Suprapubic skin (tissue), 4 donors: ENCODE measurements around the gene AMDHD2. TPM values are rescaled to one million over a fixed set of nuclear protein-coding genes. Genes with fewer than 3 reads are reported as not detected.

ENCODE experiments used
- DNase-seq, 2 donors: peaks; one replicate each; pipeline ENCODE4 v3.0.0-alpha.2; 2019; ENCODE audit warnings: low spot score in 2 of 2
- H3K27ac ChIP-seq: fragments of 200-600 bp; sonication (generic); one replicate; pipeline ENCODE4 v1.5.1; 2019
- H3K27me3 ChIP-seq: fragments of 200-600 bp; sonication (generic); one replicate; pipeline ENCODE4 v1.5.1; 2019
- H3K36me3 ChIP-seq: fragments of 200-600 bp; sonication (generic); one replicate; pipeline ENCODE4 v1.5.1; 2019
- H3K4me1 ChIP-seq: fragments of 200-600 bp; sonication (generic); one replicate; pipeline ENCODE4 v1.5.1; 2019
- H3K4me3 ChIP-seq: fragments of 200-600 bp; sonication (generic); one replicate; pipeline ENCODE4 v1.5.1; 2019; ENCODE audit warnings: mild to moderate bottlenecking
- H3K9me3 ChIP-seq: fragments of 200-600 bp; sonication (generic); one replicate; pipeline ENCODE4 v1.5.1; 2019
- EP300 ChIP-seq: sonication (generic); formaldehyde crosslinking; IDR thresholded peaks from one replicate; pipeline ENCODE4 v1.6.1; 2017; ENCODE audit warnings: antibody characterized with exemption
- POLR2A ChIP-seq, 2 donors: fragments of 450-650 bp; IDR thresholded peaks; one replicate each; pipeline ENCODE4 v1.6.1; 2017; ENCODE audit warnings: antibody characterized with exemption in 2 of 2, mild to moderate bottlenecking in 2 of 2, moderate library complexity in 2 of 2
- POLR2AphosphoS5 ChIP-seq, 3 donors: sonication (generic); formaldehyde crosslinking; IDR thresholded peaks; one replicate each; pipeline ENCODE4 v1.6.1; 2017; ENCODE audit warnings: antibody characterized with exemption in 3 of 3
- WGBS: methylation state at CpG from one replicate; pipeline ENCODE4 v1.1.5; 2018; 5-methylcytosine and 5-hydroxymethylcytosine counted together
- total RNA-seq, 4 donors: library from RNA; depleted of rRNA; stranded (reverse); fragments of >200 nt; gene quantifications; one replicate each; pipeline ENCODE4 v1.1.0, GENCODE V29; 2016
- TF ChIP-seq, protein P1 (sequence below), 2 donors: fragments of 200-600 bp in 1 of 2; fragments of 450-650 bp in 1 of 2; sonication (generic) in 1 of 2; IDR thresholded peaks; one replicate each; pipeline ENCODE4 v1.5.1; 2016 to 2019; ENCODE audit warnings: antibody characterized with exemption in 2 of 2, mild to moderate bottlenecking in 1 of 2, moderate library complexity in 1 of 2

The AMDHD2 gene
- total RNA-seq, 4 donors from 2014 or later: 27.0 to 42.7 (median 38.0) TPM

DNA sequence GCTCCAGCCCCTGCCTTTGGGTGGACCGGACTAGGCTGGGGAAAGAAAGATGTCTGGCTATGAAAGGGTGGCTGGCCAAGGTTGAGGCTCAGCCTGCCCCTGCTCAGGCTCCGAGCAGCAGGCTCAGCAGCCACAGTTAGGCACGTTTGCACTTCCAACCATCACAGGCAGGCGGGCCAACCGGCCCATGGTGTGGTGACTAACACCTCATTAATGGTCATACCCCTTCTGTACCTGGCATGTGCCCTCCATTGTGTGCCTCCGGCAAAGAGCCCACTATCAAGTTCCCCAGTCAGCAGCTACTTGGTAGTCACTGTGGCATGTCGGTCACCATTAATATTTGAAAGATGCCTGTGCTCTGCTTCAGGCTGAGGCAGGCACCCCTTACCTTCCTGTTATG lies 38.5 kb upstream of the AMDHD2 start:
- 70% methylated on average over 6 of the region's 7 CpGs for WGBS
- no peak overlapping the region for H3K27ac ChIP-seq
- H3K36me3 ChIP-seq: no peaks in the 10 kb centered on the region
- no peaks in the 10 kb centered on the region for H3K27me3 ChIP-seq
- no peak for TF ChIP-seq POLR2AphosphoS5 (IDR thresholded peaks at IDR 0.05)
- no peak for TF ChIP-seq POLR2A (IDR thresholded peaks at IDR 0.05)
- TF ChIP-seq, protein P1, sequence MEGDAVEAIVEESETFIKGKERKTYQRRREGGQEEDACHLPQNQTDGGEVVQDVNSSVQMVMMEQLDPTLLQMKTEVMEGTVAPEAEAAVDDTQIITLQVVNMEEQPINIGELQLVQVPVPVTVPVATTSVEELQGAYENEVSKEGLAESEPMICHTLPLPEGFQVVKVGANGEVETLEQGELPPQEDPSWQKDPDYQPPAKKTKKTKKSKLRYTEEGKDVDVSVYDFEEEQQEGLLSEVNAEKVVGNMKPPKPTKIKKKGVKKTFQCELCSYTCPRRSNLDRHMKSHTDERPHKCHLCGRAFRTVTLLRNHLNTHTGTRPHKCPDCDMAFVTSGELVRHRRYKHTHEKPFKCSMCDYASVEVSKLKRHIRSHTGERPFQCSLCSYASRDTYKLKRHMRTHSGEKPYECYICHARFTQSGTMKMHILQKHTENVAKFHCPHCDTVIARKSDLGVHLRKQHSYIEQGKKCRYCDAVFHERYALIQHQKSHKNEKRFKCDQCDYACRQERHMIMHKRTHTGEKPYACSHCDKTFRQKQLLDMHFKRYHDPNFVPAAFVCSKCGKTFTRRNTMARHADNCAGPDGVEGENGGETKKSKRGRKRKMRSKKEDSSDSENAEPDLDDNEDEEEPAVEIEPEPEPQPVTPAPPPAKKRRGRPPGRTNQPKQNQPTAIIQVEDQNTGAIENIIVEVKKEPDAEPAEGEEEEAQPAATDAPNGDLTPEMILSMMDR (IDR thresholded peaks at IDR 0.05): no peak
- no peak for TF ChIP-seq EP300
- no peaks in the 10 kb centered on the region for H3K9me3 ChIP-seq
- peaks cover 50% of the 10 kb centered on the region for H3K4me1 ChIP-seq
- no peak for DNase-seq
- H3K4me3 ChIP-seq: no peak overlapping the region

DNA sequence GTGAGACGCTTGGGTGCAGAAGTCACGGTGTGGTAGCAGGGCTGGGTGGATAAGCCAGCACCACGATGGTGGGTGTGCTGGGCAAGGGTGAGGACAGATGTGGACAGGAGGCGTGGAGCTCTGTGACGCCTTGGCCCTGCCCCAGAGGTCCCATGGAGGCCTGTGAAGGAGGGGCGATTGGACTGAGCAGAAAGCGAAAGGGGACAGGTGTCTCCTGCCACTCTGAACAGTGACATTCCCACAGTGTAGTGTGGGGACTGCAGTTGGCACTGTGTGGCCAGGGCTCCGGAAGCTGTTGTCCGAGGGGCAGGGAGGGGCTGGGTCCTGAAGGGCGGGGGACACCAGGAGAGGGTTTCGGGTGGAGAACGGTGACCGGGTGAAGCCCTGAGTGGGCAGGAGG lies 37.9 kb upstream of the AMDHD2 start:
- Histone ChIP-seq H3K4me1 (peaks cover 55% of the 10 kb centered on the region), H3K4me3 (no peak overlapping the region)

DNA sequence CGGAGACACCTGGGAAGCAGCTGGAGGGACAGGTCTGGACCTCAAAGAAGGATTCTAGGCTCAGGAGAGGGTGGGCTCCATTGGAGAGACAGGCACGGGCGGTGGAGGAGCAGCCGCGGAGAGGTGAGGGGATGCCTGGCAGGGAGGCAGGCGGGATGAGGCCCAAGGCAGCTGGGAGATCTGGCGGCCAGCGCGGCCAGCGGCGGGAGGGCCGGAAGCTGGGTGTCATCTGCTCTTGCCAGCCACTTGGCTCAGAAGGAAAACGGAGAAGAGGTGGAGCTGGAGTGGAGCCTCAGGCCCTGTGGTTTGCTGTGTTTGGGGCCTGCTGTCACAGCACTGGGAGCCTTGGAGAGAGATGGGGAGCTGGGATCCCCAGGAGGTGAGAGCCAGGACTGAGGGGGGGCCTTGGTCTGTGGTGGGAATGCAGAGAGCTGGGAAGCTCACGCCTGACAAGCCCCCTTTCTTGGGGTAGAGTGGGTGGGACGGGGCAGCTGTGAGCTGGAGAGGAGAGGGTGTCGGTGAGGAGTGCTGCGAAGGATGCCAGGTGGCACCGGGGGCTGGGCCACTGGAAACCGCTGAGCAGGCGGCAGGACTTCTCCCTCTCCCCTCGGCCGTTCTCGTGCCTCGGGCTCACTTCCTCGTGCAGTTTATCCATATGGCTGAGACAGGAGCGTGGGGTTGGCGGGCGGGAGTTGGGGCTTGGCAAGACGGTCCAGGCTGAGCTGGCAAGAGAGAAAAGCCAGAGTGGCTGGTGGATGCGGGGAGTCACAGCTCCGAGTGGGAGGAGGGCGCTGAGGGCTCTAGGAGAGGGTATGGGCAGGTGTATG lies 37.2 kb upstream of the AMDHD2 start:
- H3K4me1 ChIP-seq: peaks cover 62% of the 10 kb centered on the region
- WGBS: 31% methylated on average over 32 of the region's 32 CpGs

More for the DNA sequence above, 37.9 kb upstream of the AMDHD2 start:
- TF ChIP-seq, protein P1 (IDR thresholded peaks at IDR 0.05): no peak
- TF ChIP-seq EP300: no peak
- H3K36me3 ChIP-seq: no peaks in the 10 kb centered on the region
- H3K9me3 ChIP-seq: no peaks in the 10 kb centered on the region
- no peaks in the 10 kb centered on the region for H3K27me3 ChIP-seq
- H3K27ac ChIP-seq: peak overlapping the region; percentile 67
- 70% methylated on average over 13 of the region's 13 CpGs for WGBS
- no peak for DNase-seq

DNA sequence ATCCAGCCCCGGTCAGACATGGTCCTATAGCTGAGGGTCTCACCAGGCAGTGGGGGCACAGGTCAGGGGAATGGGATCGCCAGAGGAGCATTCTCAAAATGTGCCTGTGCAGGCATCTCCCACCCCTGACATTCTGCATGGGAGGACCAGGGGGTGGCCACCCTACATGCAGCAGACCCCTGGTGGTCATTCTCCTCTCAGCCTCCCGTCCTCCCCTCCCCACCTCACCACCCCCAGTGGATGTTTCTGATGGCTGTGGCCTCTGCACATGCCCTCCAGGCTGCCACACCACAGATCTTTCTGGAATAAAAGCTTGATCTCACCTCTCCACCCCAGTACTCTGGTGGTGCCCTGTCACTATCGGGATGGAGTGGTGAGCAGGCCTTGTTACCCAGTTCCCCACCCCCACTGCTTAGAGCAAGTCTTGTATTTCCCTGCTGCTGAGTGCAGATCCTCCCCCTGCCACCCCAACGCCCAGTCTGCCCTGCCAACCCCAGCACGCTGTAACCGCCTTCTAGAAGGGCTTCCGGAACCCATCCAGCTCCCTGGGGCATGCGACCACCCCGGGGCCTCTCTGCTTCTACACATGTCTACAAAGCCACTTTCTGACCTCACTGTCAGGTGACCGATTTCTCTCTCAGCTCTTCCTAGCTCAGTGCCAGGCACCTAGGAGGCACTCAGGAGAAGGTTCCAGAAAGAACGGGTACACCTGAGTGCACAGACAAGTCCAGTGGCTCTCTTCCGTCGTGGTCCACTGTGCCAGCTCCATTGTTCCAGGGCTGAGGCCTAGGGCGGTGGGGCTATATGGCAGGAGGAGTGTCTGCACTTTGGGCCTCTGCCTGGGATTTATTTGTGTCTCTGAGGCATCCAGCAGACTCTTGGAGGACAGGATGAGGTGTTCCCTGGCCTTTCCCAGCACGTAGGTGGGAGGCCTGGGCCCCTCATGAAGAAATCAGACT lies 36.0 kb upstream of the AMDHD2 start:
- Histone ChIP-seq H3K27me3 (no peaks in the 10 kb centered on the region), H3K4me1 (peaks cover 61% of the 10 kb centered on the region), H3K36me3 (no peaks in the 10 kb centered on the region), H3K27ac (no peak overlapping the region), H3K9me3 (no peaks in the 10 kb centered on the region), H3K4me3 (no peak overlapping the region)
- no peak for TF ChIP-seq EP300
- TF ChIP-seq POLR2A (IDR thresholded peaks at IDR 0.05): no peak
- TF ChIP-seq POLR2AphosphoS5 (IDR thresholded peaks at IDR 0.05): no peak
- TF ChIP-seq, protein P1 (IDR thresholded peaks at IDR 0.05): no peak
- DNase-seq: no peak
- 80% methylated on average over 12 of the region's 16 CpGs for WGBS

More for the DNA sequence above, 37.2 kb upstream of the AMDHD2 start:
- no peak for TF ChIP-seq EP300
- no peak for TF ChIP-seq POLR2A (IDR thresholded peaks at IDR 0.05)
- no peak for TF ChIP-seq POLR2AphosphoS5 (IDR thresholded peaks at IDR 0.05)
- TF ChIP-seq, protein P1 (IDR thresholded peaks at IDR 0.05): no peak
- Histone ChIP-seq H3K9me3 (no peaks in the 10 kb centered on the region), H3K4me3 (peak overlapping the region; percentile 31), H3K27ac (peak overlapping the region; percentile 67), H3K36me3 (no peaks in the 10 kb centered on the region), H3K27me3 (no peaks in the 10 kb centered on the region)
- no peak for DNase-seq
